Parathyroid adenoma (tissue), 2 donors: ENCODE data around the gene RHOF.

Experiments used
- H2AFZ ChIP-seq: fragments of 300-600 bp; sonication (generic); one replicate; pipeline ENCODE4 v1.7.0; 2017; ENCODE audit warnings: antibody characterized with exemption, mild to moderate bottlenecking
- H3K27ac ChIP-seq: fragments of 300-600 bp; sonication (generic); one replicate; pipeline ENCODE4 v1.7.0; 2017
- H3K27me3 ChIP-seq: fragments of 300-600 bp; sonication (generic); one replicate; pipeline ENCODE4 v1.7.0; 2017; ENCODE audit warnings: low read length; ENCODE audit not compliant: control insufficient read depth, insufficient read depth
- H3K36me3 ChIP-seq: fragments of 300-600 bp; sonication (generic); one replicate; pipeline ENCODE4 v1.7.0; 2017; ENCODE audit warnings: low read length; ENCODE audit not compliant: control insufficient read depth, insufficient read depth
- H3K4me1 ChIP-seq: fragments of 300-600 bp; sonication (generic); one replicate; pipeline ENCODE4 v1.7.0; 2017; ENCODE audit warnings: control low read depth
- H3K4me2 ChIP-seq: fragments of 300-600 bp; sonication (generic); one replicate; pipeline ENCODE4 v1.7.0; 2017; ENCODE audit warnings: low read length
- H3K4me3 ChIP-seq: fragments of 300-600 bp; sonication (generic); one replicate; pipeline ENCODE4 v1.7.0; 2017; ENCODE audit warnings: low read depth, low read length
- H3K79me2 ChIP-seq: fragments of 300-600 bp; sonication (generic); one replicate; pipeline ENCODE4 v1.7.0; 2017; ENCODE audit warnings: control low read depth
- H3K9ac ChIP-seq: fragments of 300-600 bp; sonication (generic); one replicate; pipeline ENCODE4 v1.7.0; 2017; ENCODE audit warnings: mild to moderate bottlenecking
- H3K9me3 ChIP-seq: fragments of 300-600 bp; sonication (generic); one replicate; pipeline ENCODE4 v1.7.0; 2017; ENCODE audit warnings: low read length; ENCODE audit not compliant: control insufficient read depth
- CTCF ChIP-seq: fragments of 300-600 bp; sonication (generic); IDR thresholded peaks from one replicate; pipeline ENCODE4 v1.7.0; 2017; ENCODE audit warnings: antibody characterized with exemption, mild to moderate bottlenecking
- donor health status: primary hyperparathyroidism.

The RHOF gene

GRCh38 chr12:121793440-121793837 lies at the start of gene RHOF:
Gene RHOF (minus strand): TSS chr12:121793688. CDS start chr12:121793633, 55 bp downstream.
- Histone ChIP-seq H3K36me3 (no peaks in the 10 kb centered on the region), H3K27ac (peak within 1 kb of the TSS; percentile 100)
- no peak for TF ChIP-seq CTCF

GRCh38 chr12:121839993-121840761 lies 46.7 kb upstream of the RHOF start:
- no peaks in the 10 kb centered on the region for H3K79me2 ChIP-seq
- peak overlapping the region; percentile 82 for H3K4me3 ChIP-seq
- no peak for TF ChIP-seq CTCF
- peak overlapping the region; percentile 94 for H3K4me2 ChIP-seq
- peak overlapping the region; percentile 48 for H3K27ac ChIP-seq
- no peaks in the 10 kb centered on the region for H3K4me1 ChIP-seq
- H3K9ac ChIP-seq, result peak overlapping the region; percentile 25
- H3K27me3 ChIP-seq, result no peaks in the 10 kb centered on the region
- H3K9me3 ChIP-seq, result no peaks in the 10 kb centered on the region
- peak overlapping the region; percentile 96 for H2AFZ ChIP-seq
- no peaks in the 10 kb centered on the region for H3K36me3 ChIP-seq

More at GRCh38 chr12:121793440-121793837, at the start of gene RHOF:
- Histone ChIP-seq H3K27me3 (no peaks in the 10 kb centered on the region), H3K9ac (no peak within 1 kb of the TSS), H3K4me1 (peaks cover 43% of the 10 kb centered on the region), H3K4me2 (peak within 1 kb of the TSS; percentile 87), H3K79me2 (peaks cover 16% of the 10 kb centered on the region), H3K9me3 (no peaks in the 10 kb centered on the region), H3K4me3 (peak within 1 kb of the TSS; percentile 66), H2AFZ (peak within 1 kb of the TSS; percentile 80)

- no peaks in the 10 kb centered on the region for H3K4me1 ChIP-seq
- peak overlapping the region; percentile 25 for H3K9ac ChIP-seq
- peak overlapping the region; percentile 48 for H3K27ac ChIP-seq
- H3K4me3 ChIP-seq, result peak overlapping the region; percentile 82
- no peaks in the 10 kb centered on the region for H3K9me3 ChIP-seq
- H3K79me2 ChIP-seq, result no peaks in the 10 kb centered on the region
- H2AFZ ChIP-seq, result peak overlapping the region; percentile 96
- H3K27me3 ChIP-seq, result no peaks in the 10 kb centered on the region
- TF ChIP-seq CTCF, result peak; percentile 56
- H3K4me2 ChIP-seq, result peak overlapping the region; percentile 94
- no peaks in the 10 kb centered on the region for H3K36me3 ChIP-seq
Measured at GRCh38 chr12:121839106-121839992, 45.9 kb upstream of the RHOF start.

- Histone ChIP-seq H3K4me2 (no peak overlapping the region), H3K36me3 (no peaks in the 10 kb centered on the region), H2AFZ (no peak overlapping the region), H3K9ac (no peak overlapping the region), H3K4me3 (no peak overlapping the region), H3K79me2 (no peaks in the 10 kb centered on the region), H3K4me1 (no peaks in the 10 kb centered on the region), H3K27me3 (no peaks in the 10 kb centered on the region), H3K9me3 (no peaks in the 10 kb centered on the region), H3K27ac (no peak overlapping the region)
- no peak for TF ChIP-seq CTCF
Measured at GRCh38 chr12:121838126-121838525, 44.6 kb upstream of the RHOF start.
